HG03139 (cell line): ENCODE data around the gene VEGFA.

Experiments used
- ATAC-seq: cut with Tn5 transposase; IDR thresholded peaks from one replicate; pipeline ENCODE4 v1.9.1; 2021; ENCODE audit not compliant: unreplicated experiment

Gene VEGFA

DNA sequence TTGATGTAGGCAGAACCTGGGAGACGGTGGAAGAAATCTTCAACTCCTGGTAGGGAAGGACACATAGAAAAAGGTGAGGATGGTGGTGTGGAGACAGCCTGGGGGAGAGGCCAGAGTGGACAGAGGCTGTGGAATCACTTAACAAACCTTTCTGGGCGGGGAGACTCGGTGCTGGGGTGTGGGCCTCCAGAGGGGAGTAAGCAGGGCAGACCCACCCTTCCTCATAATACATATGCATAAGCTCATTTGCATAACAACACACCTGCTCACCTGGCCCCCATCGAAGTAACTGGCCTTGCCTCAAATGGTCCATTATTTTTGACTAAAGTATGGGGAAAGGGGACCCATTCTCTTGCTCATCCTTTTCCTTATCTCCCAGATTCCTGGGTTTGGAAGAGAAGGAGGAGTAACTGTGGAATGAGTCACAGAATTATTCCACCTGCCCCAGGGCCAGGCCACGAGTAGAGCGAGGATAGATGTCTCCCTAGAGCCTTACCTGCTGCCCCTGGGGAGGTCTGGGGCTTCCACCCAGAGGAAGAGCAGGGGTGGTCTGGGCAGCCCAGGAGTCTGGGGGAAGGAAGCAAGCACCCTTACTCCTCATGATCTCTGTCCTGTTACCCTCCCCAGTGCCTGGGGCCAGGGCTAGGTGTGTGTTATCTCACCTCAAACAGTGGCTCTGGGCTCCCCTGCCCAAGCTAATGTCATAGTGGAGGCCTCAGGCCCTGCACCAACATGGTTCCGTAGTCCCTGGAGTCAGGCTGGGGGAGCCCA, 10.7 kb upstream of the VEGFA start:
- ATAC-seq, result no peak

DNA sequence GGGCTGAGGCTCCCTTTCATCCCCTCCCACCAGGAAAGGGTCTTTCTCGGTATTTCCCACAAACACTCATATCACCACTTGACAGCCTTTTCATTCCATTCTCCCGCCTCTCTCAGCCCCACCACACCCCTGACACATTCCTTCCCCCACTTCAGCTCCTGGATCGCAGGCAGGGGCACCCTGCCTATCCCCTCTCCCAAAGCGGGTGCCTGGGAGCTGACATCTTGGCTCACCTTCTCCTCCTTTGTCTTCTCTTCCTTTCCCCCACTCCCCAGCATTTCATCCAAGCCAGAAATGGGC, 10.2 kb upstream of the VEGFA start:
- no peak for ATAC-seq

DNA sequence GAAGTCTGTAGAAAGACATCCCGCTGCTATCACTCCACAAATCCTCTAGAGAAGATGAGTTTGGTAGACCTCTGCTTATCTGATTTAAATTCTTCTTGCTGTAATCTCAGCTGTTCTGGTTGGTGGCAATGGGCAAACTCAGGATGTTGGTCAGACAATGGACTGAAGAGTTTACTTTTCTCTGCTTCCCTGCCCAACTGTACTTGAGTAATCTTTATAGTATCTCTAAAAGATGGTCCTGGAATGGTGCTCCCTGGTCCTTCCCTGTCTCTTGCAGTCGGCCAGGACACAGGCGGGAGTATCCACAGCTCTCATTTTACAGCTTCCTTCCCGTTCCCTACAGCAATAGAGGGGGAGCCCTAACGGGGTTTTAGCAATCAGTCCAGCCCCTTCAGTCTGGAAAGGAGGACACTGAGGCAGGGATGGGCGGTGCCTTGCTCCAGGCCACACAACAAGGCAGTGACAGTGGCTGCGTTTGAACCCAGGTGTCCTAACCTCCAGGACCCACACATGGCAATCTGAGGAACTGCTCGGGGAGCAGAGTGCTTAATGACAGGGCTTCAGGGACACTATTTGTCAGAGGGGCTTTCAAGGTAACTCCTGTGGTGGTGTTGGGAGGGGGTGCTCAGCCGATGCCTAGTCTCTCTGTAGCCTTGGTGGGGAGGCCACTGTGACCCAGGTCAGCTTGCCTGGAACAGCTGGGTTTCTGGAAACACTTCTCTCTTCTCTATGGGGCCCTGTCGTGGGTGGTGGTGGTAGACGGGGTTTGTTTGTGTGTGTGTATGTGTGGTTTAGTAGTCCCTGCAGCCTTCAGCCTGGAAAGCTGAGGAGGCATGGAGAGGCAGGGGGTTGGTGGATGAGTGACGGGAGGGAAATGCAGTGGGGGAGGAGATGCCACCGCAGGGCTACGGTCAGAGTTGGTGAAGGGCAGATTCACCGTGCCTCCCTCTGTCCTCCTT, 9.5 kb upstream of the VEGFA start:
- ATAC-seq, result no peak

DNA sequence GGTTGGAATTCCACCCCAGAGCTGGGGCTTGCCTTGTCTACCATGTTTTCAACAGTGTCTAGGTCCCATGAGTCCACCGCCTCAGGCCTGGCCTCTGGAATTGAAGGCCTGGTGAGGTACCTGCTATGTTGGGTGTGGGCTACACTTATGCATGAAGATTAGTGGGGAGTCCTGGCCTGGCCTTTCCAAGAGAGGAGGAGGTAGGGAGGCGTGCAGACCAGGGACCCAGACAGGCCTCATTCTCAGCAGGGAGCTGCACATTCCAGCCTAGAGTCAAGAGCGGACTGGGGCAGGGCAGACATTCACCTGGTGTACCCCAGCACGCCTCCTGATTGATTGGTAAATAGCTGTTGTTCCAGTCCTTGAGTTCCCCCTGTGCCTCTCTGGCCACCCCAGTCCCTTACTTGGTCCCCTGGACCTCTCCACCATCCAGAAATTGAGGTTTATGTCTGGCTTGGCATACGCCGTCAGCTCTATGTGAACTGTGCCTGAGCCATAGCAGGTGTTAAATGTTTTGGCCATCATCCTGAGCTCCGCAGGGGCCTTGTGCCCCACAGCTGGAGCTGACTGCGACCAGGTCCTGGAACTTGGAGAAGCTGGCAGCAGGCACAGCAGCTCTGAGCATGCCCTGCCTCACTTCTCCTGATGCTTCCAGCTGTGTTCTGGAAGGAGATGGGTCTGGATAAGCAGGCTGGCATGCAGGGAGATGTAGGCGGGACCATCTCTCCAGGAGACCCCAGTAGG, 8.2 kb upstream of the VEGFA start:
- no peak for ATAC-seq

DNA sequence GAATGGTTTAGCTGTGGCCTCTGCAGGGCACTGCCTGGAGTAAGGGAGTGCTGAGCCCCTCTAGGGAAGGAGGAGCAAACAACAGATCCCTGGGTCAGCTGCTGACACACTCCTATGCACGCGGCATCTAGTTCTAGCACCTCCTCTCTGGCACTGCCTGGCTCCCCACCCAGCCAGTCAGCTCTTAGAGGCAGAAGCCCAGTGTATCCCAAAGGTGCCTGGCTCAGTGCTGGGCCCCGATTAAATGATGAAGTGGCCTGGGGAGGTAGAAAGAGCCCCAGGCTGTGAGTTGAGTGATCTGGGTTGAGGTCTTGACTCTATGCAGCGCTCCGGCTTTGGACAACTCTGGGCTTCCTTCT, 7.6 kb upstream of the VEGFA start:
- no peak for ATAC-seq

DNA sequence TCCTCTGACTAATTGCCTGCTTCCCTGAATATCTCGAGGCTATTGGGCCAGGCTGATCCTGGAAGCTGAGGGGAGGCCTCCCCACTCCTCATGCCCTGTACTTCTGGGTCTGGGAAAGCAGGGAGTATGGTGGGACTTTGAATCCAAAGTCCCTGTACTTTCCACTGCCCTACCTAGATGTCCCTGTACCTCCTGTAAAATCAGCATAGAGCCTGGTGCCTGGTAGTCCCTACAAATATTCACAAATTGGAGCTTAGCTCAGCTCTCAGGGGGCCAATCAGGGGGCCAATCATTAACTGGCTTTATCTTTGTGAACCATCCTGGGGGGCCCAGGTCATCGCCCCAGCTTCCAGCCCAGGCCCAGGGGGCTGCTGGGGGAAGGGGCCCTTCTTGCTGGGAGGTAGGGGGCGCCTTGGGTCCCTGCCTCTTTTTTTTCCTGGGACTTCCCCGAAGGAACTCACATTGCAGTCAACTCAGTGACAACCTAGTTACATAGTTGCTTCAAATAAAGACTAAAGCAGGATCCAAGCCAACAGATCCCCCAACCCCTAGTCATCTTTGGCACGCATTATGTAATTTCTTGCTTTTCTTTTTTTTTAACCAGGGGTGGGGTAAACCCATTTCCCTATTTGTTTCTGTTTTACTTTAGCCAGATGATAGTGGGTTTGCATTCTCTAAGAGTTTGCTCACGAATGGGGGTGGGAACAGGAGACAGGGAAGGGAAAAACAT, 6.9 kb upstream of the VEGFA start:
- no peak for ATAC-seq

DNA sequence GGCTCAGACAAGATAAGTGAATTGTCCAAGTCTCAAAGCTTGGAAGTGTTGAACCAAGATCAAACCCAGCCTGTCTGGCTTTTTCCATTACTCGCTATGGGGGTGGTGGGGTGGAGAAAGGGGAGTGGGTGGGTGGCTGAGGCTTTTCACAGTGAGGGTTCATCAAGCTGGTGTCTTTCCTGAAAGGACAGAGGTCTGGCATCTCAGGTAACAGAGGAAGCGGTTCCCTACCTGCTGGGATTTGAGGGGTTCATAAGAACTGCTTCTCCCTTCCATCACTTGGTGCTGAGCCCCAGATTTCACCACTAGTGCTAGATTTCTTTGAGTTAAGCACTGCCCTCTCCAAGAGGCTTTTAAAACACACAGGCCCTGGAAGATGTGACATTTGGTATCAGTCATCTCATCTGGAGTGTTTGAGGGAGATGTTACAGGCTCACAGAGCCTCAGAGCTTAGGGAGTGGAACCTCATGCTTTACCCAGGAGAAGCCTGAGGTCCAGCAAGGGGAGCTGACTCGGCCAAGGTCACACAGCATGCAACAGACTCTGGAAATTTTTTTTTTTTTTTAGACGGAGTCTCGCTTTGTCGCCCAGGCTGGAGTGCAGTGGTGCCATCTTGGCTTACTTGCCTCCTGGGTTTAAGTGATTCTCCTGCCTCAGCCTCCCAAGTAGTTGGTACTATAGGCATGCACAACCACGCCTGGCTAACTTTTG, 6.0 kb upstream of the VEGFA start:
- no peak for ATAC-seq

DNA sequence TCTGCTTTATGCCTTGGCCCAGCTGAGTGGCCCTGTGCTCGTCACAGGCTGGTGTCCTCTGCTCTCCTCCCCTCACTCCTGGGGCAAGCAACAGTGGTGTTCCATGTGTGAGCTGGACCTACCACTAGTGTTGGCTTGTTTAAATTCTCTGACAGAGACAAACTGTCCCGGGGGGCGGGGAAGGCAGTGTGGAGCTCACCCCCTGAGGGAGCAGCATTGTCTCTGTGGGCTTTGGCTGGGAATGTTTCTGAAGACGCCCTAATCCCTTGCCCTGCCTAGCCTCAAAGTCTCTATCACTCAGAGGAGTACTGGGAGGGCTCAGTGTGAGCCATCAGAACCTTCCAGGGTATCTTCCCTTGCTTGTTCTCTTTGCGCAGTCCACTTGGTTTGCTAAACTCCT, 5.2 kb upstream of the VEGFA start:
- no peak for ATAC-seq

DNA sequence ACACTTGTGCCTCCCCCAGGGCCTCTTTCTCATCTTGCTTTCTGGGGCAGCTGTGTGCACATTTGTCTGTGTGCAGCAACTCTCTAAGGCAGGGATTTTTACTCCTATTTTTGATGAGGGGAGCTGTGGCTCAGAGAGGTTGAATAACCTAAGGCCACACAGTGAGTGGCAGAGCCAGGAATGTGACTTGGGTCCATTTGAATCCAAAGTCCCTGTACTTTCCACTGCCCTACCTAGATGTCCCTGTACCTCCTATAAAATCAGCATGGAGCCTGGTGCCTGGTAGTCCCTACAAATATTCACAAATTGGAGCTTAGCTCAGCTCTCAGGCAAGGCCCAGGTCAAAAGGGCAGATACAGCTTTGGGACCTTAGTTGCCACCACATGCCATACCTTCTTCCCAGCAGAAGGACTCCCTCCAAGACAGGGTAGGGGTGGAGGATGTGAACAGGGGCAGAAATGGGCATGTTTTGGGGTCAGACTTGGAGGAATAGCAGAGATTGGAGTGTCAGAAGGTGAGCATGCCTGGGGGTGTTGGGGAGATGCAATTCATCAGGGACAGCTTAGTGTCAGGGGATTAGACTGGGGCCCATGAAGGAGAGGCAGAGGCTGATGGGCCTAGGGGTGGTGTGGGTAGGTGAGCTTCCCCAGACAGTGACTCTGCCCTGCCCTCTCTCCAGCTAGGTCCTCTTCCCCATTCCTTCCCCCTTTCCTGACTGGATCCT, 4.1 kb upstream of the VEGFA start:
- no peak for ATAC-seq

DNA sequence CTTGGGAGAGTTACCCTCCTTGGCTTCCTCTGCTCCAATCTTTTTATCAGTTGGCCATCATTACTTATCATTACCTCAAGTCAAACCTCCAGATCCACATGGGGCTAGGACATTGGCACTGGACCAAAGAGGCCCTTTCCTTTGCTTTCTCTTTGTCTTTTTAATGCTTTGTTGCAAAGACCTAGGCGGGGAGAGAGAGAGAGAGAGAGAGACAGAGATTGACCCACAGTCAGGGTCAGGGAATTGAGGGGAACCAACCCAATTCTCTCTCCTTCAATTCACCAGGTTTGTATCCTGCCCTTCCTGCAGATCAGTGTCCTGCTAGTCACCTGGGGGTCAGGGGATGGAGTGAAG, 3.5 kb upstream of the VEGFA start:
- ATAC-seq, result no peak

DNA sequence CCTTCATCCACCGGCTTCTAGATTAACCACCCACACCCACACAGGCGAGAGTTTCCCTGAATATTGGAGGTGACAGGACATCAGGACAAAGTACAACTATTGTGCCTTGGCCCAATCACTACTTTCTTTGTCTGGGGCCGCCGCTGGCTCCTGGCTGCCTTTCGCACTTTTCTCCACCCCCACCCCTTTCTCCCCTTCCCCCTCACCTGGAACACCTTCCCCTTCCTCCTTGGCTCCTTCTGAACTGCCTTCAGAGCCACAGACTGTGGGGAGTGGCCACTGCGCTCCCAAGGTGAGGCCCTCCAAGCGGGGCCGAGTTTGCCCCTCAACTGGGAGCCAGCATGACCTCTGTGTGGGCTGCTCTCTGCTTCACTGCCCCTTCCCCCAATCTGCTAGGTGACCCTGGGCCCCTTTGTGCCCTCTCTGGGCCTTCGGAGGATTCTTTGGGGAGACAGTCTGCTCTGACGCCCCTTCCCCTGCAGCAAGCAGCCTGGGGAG, 3.0 kb upstream of the VEGFA start:
- ATAC-seq, result no peak

DNA sequence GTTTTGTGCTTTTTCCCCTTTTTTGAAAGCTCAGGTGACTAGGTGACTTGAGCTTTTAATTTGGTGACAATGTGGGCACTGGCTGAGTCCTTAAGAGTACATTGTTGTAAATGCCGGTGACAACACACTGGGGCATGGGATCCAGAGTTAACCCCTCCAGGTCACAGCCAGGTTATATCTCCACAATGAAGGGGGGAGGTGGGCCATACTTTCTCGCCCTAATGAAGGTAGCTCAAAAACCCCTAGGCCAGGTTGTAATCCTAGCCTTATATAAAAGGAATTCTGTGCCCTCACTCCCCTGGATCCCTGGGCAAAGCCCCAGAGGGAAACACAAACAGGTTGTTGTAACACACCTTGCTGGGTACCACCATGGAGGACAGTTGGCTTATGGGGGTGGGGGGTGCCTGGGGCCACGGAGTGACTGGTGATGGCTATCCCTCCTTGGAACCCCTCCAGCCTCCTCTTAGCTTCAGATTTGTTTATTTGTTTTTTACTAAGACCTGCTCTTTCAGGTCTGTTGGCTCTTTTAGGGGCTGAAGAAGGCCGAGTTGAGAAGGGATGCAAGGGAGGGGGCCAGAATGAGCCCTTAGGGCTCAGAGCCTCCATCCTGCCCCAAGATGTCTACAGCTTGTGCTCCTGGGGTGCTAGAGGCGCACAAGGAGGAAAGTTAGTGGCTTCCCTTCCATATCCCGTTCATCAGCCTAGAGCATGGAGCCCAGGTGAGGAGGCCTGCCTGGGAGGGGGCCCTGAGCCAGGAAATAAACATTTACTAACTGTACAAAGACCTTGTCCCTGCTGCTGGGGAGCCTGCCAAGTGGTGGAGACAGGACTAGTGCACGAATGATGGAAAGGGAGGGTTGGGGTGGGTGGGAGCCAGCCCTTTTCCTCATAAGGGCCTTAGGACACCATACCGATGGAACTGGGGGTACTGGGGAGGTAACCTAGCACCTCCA, 2.2 kb upstream of the VEGFA start:
- no peak for ATAC-seq

DNA sequence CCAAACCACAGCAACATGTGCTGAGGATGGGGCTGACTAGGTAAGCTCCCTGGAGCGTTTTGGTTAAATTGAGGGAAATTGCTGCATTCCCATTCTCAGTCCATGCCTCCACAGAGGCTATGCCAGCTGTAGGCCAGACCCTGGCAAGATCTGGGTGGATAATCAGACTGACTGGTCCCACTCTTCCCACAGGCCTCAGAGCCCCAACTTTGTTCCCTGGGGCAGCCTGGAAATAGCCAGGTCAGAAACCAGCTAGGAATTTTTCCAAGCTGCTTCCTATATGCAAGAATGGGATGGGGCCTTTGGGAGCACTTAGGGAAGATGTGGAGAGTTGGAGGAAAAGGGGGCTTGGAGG, 1.5 kb upstream of the VEGFA start:
- ATAC-seq, result no peak

DNA sequence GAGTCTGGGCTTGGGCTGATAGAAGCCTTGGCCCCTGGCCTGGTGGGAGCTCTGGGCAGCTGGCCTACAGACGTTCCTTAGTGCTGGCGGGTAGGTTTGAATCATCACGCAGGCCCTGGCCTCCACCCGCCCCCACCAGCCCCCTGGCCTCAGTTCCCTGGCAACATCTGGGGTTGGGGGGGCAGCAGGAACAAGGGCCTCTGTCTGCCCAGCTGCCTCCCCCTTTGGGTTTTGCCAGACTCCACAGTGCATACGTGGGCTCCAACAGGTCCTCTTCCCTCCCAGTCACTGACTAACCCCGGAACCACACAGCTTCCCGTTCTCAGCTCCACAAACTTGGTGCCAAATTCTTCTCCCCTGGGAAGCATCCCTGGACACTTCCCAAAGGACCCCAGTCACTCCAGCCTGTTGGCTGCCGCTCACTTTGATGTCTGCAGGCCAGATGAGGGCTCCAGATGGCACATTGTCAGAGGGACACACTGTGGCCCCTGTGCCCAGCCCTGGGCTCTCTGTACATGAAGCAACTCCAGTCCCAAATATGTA, 957 bp upstream of the VEGFA start:
- no peak for ATAC-seq

DNA sequence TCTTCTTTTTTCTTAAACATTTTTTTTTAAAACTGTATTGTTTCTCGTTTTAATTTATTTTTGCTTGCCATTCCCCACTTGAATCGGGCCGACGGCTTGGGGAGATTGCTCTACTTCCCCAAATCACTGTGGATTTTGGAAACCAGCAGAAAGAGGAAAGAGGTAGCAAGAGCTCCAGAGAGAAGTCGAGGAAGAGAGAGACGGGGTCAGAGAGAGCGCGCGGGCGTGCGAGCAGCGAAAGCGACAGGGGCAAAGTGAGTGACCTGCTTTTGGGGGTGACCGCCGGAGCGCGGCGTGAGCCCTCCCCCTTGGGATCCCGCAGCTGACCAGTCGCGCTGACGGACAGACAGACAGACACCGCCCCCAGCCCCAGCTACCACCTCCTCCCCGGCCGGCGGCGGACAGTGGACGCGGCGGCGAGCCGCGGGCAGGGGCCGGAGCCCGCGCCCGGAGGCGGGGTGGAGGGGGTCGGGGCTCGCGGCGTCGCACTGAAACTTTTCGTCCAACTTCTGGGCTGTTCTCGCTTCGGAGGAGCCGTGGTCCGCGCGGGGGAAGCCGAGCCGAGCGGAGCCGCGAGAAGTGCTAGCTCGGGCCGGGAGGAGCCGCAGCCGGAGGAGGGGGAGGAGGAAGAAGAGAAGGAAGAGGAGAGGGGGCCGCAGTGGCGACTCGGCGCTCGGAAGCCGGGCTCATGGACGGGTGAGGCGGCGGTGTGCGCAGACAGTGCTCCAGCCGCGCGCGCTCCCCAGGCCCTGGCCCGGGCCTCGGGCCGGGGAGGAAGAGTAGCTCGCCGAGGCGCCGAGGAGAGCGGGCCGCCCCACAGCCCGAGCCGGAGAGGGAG, 580 bp downstream of the VEGFA start:
- no peak for ATAC-seq

DNA sequence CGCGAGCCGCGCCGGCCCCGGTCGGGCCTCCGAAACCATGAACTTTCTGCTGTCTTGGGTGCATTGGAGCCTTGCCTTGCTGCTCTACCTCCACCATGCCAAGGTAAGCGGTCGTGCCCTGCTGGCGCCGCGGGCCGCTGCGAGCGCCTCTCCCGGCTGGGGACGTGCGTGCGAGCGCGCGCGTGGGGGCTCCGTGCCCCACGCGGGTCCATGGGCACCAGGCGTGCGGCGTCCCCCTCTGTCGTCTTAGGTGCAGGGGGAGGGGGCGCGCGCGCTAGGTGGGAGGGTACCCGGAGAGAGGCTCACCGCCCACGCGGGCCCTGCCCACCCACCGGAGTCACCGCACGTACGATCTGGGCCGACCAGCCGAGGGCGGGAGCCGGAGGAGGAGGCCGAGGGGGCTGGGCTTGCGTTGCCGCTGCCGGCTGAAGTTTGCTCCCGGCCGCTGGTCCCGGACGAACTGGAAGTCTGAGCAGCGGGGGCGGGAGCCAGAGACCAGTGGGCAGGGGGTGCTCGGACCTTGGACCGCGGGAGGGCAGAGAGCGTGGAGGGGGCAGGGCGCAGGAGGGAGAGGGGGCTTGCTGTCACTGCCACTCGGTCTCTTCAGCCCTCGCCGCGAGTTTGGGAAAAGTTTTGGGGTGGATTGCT, 1.3 kb downstream of the VEGFA start:
- no peak for ATAC-seq
